Measurements from ENCODE around the gene KPRP. TPM values are rescaled to one million over a fixed set of nuclear protein-coding genes. Genes with fewer than 3 reads are reported as not detected.

Gene KPRP
- polyA plus RNA-seq, 4 donors = not detected

GRCh38 chr1:152743371-152744145, 14.3 kb upstream of the KPRP start:
- WGBS, 3 donors = 61 to 63% (median 62%) methylated on average over 2 of the region's 2 CpGs
- no peaks in the 10 kb centered on the region for H3K36me3 ChIP-seq (ENCODE audit: control insufficient read depth in 3 of 3, insufficient read depth in 2 of 3, low read depth in 1 of 3, low read length in 3 of 3)
- H3K9me3 ChIP-seq (ENCODE audit: control insufficient read depth in 2 of 2, insufficient read depth in 1 of 2, low read depth in 1 of 2, low read length in 1 of 2) = no peaks in the 10 kb centered on the region
- FAIRE-seq = no peak
- H3K27me3 ChIP-seq (ENCODE audit: control insufficient read depth in 3 of 3, insufficient read depth in 3 of 3, low read length in 3 of 3) = peaks cover 0 to 3% (median 0%) of the 10 kb centered on the region in 3 donors
- H3K4me3 ChIP-seq (ENCODE audit: low read depth in 1 of 3, low read length in 3 of 3) = no peak overlapping the region
- no peaks in the 10 kb centered on the region for H3K4me1 ChIP-seq (ENCODE audit: control insufficient read depth in 3 of 3, insufficient read depth in 2 of 3, low read depth in 1 of 3, low read length in 2 of 3)
- DNase-seq = no peak
- H3K27ac ChIP-seq (ENCODE audit: low read depth in 1 of 3, low read length in 2 of 3) = no peak overlapping the region

DNA sequence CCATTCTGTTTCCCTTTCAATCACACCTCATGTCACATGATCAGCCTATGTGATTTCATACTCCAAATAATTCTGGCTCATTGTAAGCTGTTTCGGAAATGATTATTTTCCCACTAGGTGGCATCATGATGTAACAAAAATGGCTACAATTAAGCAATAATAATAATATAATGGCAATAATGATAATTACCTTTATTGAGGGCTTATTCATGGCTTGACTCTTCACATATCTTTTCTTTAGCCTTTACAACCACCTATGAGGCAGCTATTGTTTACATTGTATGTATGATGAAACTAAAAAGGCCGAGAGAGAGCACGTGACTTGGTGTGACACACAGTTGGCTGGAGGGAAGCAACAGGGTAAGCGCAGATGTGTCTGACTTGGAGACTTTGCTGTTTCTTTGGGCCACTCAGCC, 12.5 kb upstream of the KPRP start:
- no peaks in the 10 kb centered on the region for H3K9me3 ChIP-seq (ENCODE audit: control insufficient read depth in 2 of 2, insufficient read depth in 1 of 2, low read depth in 1 of 2, low read length in 1 of 2)
- H3K27me3 ChIP-seq (ENCODE audit: control insufficient read depth in 3 of 3, insufficient read depth in 3 of 3, low read length in 3 of 3) = peaks cover 0 to 3% (median 0%) of the 10 kb centered on the region in 3 donors
- no peak overlapping the region for H3K27ac ChIP-seq (ENCODE audit: low read depth in 1 of 3, low read length in 2 of 3)
- FAIRE-seq (no peak), DNase-seq (peak in 1 of 2 donors; percentile 6)
- WGBS, 3 donors = 32 to 56% (median 51%) methylated on average over 4 of the region's 4 CpGs
- no peaks in the 10 kb centered on the region for H3K4me1 ChIP-seq (ENCODE audit: control insufficient read depth in 3 of 3, insufficient read depth in 2 of 3, low read depth in 1 of 3, low read length in 2 of 3)
- no peaks in the 10 kb centered on the region for H3K36me3 ChIP-seq (ENCODE audit: control insufficient read depth in 3 of 3, insufficient read depth in 2 of 3, low read depth in 1 of 3, low read length in 3 of 3)
- no peak overlapping the region for H3K4me3 ChIP-seq (ENCODE audit: low read depth in 1 of 3, low read length in 3 of 3)

DNA sequence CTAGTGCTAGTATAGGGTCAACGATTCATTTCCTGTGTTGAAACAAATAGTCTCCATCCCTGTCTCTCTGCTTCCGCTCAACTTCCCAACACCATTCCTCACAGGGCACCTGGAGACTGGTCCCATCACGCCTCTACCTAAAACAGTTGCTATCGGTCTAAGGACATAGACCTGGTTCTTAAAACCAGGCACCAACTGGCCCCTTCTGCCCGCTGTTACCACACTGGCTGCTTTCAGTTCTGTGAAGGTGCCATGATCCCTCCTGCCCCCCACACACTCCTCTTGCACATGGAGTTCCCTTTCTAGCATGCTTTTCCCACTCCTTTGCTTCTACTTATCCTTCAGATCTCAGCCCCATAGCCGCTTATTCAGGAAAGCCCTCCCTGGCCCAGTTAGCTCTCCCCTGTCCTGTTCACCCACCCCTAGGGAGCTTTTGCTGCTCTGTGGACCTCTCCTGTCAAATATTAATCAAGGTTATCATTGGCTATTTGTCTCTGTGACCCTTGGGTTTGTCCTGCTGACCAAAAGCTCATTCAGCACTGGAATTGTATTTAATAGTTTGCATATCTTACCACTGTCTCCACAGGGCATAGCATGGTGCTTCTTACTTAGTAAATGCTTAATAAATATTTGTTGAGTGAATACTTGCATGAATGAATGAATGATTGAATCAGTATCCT, 11.9 kb upstream of the KPRP start:
- DNase-seq (no peak), FAIRE-seq (no peak)
- Histone ChIP-seq H3K27ac (ENCODE audit: low read depth in 1 of 3, low read length in 2 of 3) (no peak overlapping the region), H3K4me3 (ENCODE audit: low read depth in 1 of 3, low read length in 3 of 3) (no peak overlapping the region), H3K9me3 (ENCODE audit: control insufficient read depth in 2 of 2, insufficient read depth in 1 of 2, low read depth in 1 of 2, low read length in 1 of 2) (no peaks in the 10 kb centered on the region), H3K27me3 (ENCODE audit: control insufficient read depth in 3 of 3, insufficient read depth in 3 of 3, low read length in 3 of 3) (peaks cover 0 to 3% (median 0%) of the 10 kb centered on the region in 3 donors), H3K4me1 (ENCODE audit: control insufficient read depth in 3 of 3, insufficient read depth in 2 of 3, low read depth in 1 of 3, low read length in 2 of 3) (no peaks in the 10 kb centered on the region), H3K36me3 (ENCODE audit: control insufficient read depth in 3 of 3, insufficient read depth in 2 of 3, low read depth in 1 of 3, low read length in 3 of 3) (no peaks in the 10 kb centered on the region)
- WGBS, 3 donors = 69 to 75% (median 75%) methylated on average over 6 of the region's 6 CpGs

DNA sequence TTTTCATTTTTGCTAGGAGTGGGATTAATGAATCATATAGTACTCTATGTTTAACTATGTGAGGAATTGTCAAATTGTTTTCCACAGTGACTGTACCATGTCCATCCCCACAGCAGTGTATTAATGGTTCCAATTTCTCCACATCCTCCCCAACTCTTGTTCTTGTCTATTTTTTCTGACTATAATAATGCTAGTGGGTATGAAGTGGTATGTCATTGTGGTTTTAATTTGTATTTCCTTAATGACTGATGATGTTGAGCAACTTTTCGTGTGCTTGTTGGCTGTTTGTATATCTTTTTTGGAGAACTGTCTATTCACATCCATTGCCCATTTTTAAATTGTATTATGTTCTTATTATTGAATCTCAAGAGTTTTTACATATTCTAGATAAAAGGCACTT, 10.0 kb upstream of the KPRP start:
- no peak for DNase-seq
- Histone ChIP-seq H3K4me1 (ENCODE audit: control insufficient read depth in 3 of 3, insufficient read depth in 2 of 3, low read depth in 1 of 3, low read length in 2 of 3) (no peaks in the 10 kb centered on the region), H3K27ac (ENCODE audit: low read depth in 1 of 3, low read length in 2 of 3) (no peak overlapping the region), H3K27me3 (ENCODE audit: control insufficient read depth in 3 of 3, insufficient read depth in 3 of 3, low read length in 3 of 3) (peaks cover 0 to 6% (median 0%) of the 10 kb centered on the region in 3 donors), H3K4me3 (ENCODE audit: low read depth in 1 of 3, low read length in 3 of 3) (no peak overlapping the region), H3K9me3 (ENCODE audit: control insufficient read depth in 2 of 2, insufficient read depth in 1 of 2, low read depth in 1 of 2, low read length in 1 of 2) (no peaks in the 10 kb centered on the region), H3K36me3 (ENCODE audit: control insufficient read depth in 3 of 3, insufficient read depth in 2 of 3, low read depth in 1 of 3, low read length in 3 of 3) (no peaks in the 10 kb centered on the region)
- WGBS, 3 donors = 43 to 51% (median 45%) methylated on average over 1 of the region's 1 CpG
- FAIRE-seq = no peak

DNA sequence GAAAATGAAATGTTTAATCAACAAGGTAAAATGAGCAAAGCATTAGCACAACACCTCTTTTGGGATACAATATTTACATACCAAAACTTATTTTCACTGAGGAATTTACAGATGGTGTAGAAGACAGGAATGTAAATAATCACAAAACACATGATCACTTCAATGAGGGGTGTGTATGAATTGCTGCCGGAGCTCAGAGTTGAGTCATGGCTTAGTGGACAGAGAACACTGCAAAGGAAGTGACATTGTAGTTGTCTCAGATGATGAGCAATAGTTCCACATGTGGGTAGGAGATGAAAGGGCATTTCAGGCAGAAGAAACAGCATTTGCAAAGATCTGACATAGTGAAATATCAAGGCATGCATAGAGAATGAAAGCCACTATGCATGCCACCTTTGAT, 5.6 kb upstream of the KPRP start:
- no peak overlapping the region for H3K4me3 ChIP-seq (ENCODE audit: low read depth in 1 of 3, low read length in 3 of 3)
- no peak overlapping the region for H3K27ac ChIP-seq (ENCODE audit: low read depth in 1 of 3, low read length in 2 of 3)
- 6 to 27% (median 13%) methylated on average over 1 of the region's 1 CpG for whole genome bisulfite sequencing, 3 donors
- H3K36me3 ChIP-seq (ENCODE audit: control insufficient read depth in 3 of 3, insufficient read depth in 2 of 3, low read depth in 1 of 3, low read length in 3 of 3) = no peaks in the 10 kb centered on the region
- no peak for FAIRE-seq
- no peaks in the 10 kb centered on the region for H3K9me3 ChIP-seq (ENCODE audit: control insufficient read depth in 2 of 2, insufficient read depth in 1 of 2, low read depth in 1 of 2, low read length in 1 of 2)
- peaks cover 0 to 3% (median 0%) of the 10 kb centered on the region in 3 donors for H3K27me3 ChIP-seq (ENCODE audit: control insufficient read depth in 3 of 3, insufficient read depth in 3 of 3, low read length in 3 of 3)
- no peak for DNase-seq
- H3K4me1 ChIP-seq (ENCODE audit: control insufficient read depth in 3 of 3, insufficient read depth in 2 of 3, low read depth in 1 of 3, low read length in 2 of 3) = no peaks in the 10 kb centered on the region

GRCh38 chr1:152753586-152753985, 4.2 kb upstream of the KPRP start:
- Histone ChIP-seq H3K9me3 (ENCODE audit: control insufficient read depth in 2 of 2, insufficient read depth in 1 of 2, low read depth in 1 of 2, low read length in 1 of 2) (no peaks in the 10 kb centered on the region), H3K4me1 (ENCODE audit: control insufficient read depth in 3 of 3, insufficient read depth in 2 of 3, low read depth in 1 of 3, low read length in 2 of 3) (no peaks in the 10 kb centered on the region), H3K27me3 (ENCODE audit: control insufficient read depth in 3 of 3, insufficient read depth in 3 of 3, low read length in 3 of 3) (peaks cover 0 to 3% (median 0%) of the 10 kb centered on the region in 3 donors), H3K4me3 (ENCODE audit: low read depth in 1 of 3, low read length in 3 of 3) (no peak overlapping the region), H3K27ac (ENCODE audit: low read depth in 1 of 3, low read length in 2 of 3) (no peak overlapping the region), H3K36me3 (ENCODE audit: control insufficient read depth in 3 of 3, insufficient read depth in 2 of 3, low read depth in 1 of 3, low read length in 3 of 3) (no peaks in the 10 kb centered on the region)
- WGBS, 3 donors = 4 to 34% (median 11%) methylated on average over 1 of the region's 1 CpG
- no peak for DNase-seq
- FAIRE-seq = no peak

GRCh38 chr1:152756872-152757271, 953 bp upstream of the KPRP start:
- Histone ChIP-seq H3K4me1 (ENCODE audit: control insufficient read depth in 3 of 3, insufficient read depth in 2 of 3, low read depth in 1 of 3, low read length in 2 of 3) (no peaks in the 10 kb centered on the region), H3K27me3 (ENCODE audit: control insufficient read depth in 3 of 3, insufficient read depth in 3 of 3, low read length in 3 of 3) (peaks cover 0 to 3% (median 0%) of the 10 kb centered on the region in 3 donors), H3K27ac (ENCODE audit: low read depth in 1 of 3, low read length in 2 of 3) (no peak overlapping the region), H3K36me3 (ENCODE audit: control insufficient read depth in 3 of 3, insufficient read depth in 2 of 3, low read depth in 1 of 3, low read length in 3 of 3) (no peaks in the 10 kb centered on the region), H3K4me3 (ENCODE audit: low read depth in 1 of 3, low read length in 3 of 3) (no peak overlapping the region), H3K9me3 (ENCODE audit: control insufficient read depth in 2 of 2, insufficient read depth in 1 of 2, low read depth in 1 of 2, low read length in 1 of 2) (no peaks in the 10 kb centered on the region)
- FAIRE-seq (no peak), DNase-seq (no peak)
- 40 to 73% (median 70%) methylated on average over 1 to 2 of the region's 2 CpGs for WGBS, 3 donors

GRCh38 chr1:152758636-152759035, 811 bp downstream of the KPRP start:
- Histone ChIP-seq H3K27me3 (ENCODE audit: control insufficient read depth in 3 of 3, insufficient read depth in 3 of 3, low read length in 3 of 3) (no peaks in the 10 kb centered on the region), H3K36me3 (ENCODE audit: control insufficient read depth in 3 of 3, insufficient read depth in 2 of 3, low read depth in 1 of 3, low read length in 3 of 3) (no peaks in the 10 kb centered on the region), H3K4me1 (ENCODE audit: control insufficient read depth in 3 of 3, insufficient read depth in 2 of 3, low read depth in 1 of 3, low read length in 2 of 3) (no peaks in the 10 kb centered on the region), H3K9me3 (ENCODE audit: control insufficient read depth in 2 of 2, insufficient read depth in 1 of 2, low read depth in 1 of 2, low read length in 1 of 2) (no peaks in the 10 kb centered on the region), H3K27ac (ENCODE audit: low read depth in 1 of 3, low read length in 2 of 3) (no peak overlapping the region), H3K4me3 (ENCODE audit: low read depth in 1 of 3, low read length in 3 of 3) (no peak overlapping the region)
- FAIRE-seq = no peak
- WGBS, 3 donors = 63 to 80% (median 64%) methylated on average over 4 of the region's 4 CpGs
- DNase-seq = no peak

Measured in small intestine (tissue), 7 donors.